Tibial nerve (tissue), 4 donors: ENCODE data around the gene RNF213. TPM values are rescaled to one million over a fixed set of nuclear protein-coding genes. Genes with fewer than 3 reads are reported as not detected.
"Not testable (repeated sequence)": the region's sequence is repeated elsewhere in the genome, so short reads cannot be mapped to it uniquely, and the experiment has no call there.

ENCODE experiments used
- DNase-seq, 2 donors: peaks; one replicate each; pipeline ENCODE4 v3.0.0-alpha.2; 2019; ENCODE audit warnings: low spot score in 2 of 2
- H3K27ac ChIP-seq, 4 donors: fragments of 200-600 bp; sonication (generic) in 3 of 4; one replicate each; pipeline ENCODE4 v1.5.1; 2017 to 2019; ENCODE audit warnings: mild to moderate bottlenecking in 1 of 4
- H3K27me3 ChIP-seq, 2 donors: fragments of 200-600 bp; sonication (generic) in 1 of 2; one replicate each; pipeline versions ENCODE4 v1.5.1 to v1.6.0; 2017 to 2019
- H3K36me3 ChIP-seq, 3 donors: fragments of 200-600 bp; sonication (generic); one replicate each; pipeline ENCODE4 v1.5.1; 2018 to 2019
- H3K4me1 ChIP-seq, 4 donors: fragments of 200-600 bp; sonication (generic) in 3 of 4; one replicate each; pipeline ENCODE4 v1.5.1; 2017 to 2019
- H3K4me3 ChIP-seq, 4 donors: fragments of 200-600 bp; sonication (generic) in 3 of 4; one replicate each; pipeline ENCODE4 v1.5.1; 2017 to 2019; ENCODE audit warnings: mild to moderate bottlenecking in 1 of 4, moderate library complexity in 1 of 4
- H3K9me3 ChIP-seq, 4 donors: fragments of 200-600 bp; sonication (generic) in 3 of 4; one replicate each; pipeline ENCODE4 v1.5.1; 2017 to 2019
- EP300 ChIP-seq, 2 donors: sonication (generic); formaldehyde crosslinking; IDR thresholded peaks; one replicate each; pipeline ENCODE4 v1.6.1; 2017; ENCODE audit warnings: antibody characterized with exemption in 2 of 2, mild to moderate bottlenecking in 1 of 2
- POLR2A ChIP-seq, 2 donors: fragments of 450-650 bp; IDR thresholded peaks; one replicate each; pipeline ENCODE4 v1.6.1; 2017; ENCODE audit warnings: antibody characterized with exemption in 2 of 2, mild to moderate bottlenecking in 2 of 2, moderate library complexity in 2 of 2
- WGBS, 2 donors: methylation state at CpG; one replicate each; pipeline ENCODE4 v1.1.5; 2018; 5-methylcytosine and 5-hydroxymethylcytosine counted together
- total RNA-seq, 4 donors: library from RNA; depleted of rRNA; stranded (reverse); fragments of >200 nt; gene quantifications; one replicate each; pipeline ENCODE4 v1.1.0, GENCODE V29; 2016
- TF ChIP-seq, protein P1 (sequence below), 5 experiments: fragments of 200-600 bp in 3 of 5; fragments of 450-650 bp in 2 of 5; sonication (generic) in 3 of 5; IDR thresholded peaks; one replicate each; pipeline ENCODE4 v1.5.1; 2016 to 2019; ENCODE audit warnings: antibody characterized with exemption in 5 of 5, mild to moderate bottlenecking in 3 of 5, moderate library complexity in 2 of 5

The RNF213 gene
- total RNA-seq, 4 donors from 2014 or later, result 107 to 148 (median 119) TPM

DNA sequence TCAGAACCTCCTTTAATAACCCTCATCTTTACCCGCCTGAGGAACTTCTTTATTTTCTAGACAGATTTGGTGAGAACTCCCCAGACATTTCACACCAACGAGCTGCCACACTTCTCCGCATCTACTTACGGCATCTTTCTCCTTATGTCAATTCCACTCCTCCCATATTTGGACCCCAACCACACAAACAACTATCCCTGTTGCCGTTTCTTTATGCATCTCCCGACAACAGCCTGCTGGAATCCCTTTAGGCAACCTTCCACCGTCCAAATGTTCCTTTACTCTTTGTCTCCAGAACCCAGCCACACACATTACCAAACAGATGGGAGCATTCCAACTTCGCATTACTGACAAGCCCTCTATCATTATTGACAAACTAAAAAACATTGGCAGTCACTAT lies 145.5 kb downstream of the RNF213 start:
- no peaks in the 10 kb centered on the region for H3K36me3 ChIP-seq

DNA sequence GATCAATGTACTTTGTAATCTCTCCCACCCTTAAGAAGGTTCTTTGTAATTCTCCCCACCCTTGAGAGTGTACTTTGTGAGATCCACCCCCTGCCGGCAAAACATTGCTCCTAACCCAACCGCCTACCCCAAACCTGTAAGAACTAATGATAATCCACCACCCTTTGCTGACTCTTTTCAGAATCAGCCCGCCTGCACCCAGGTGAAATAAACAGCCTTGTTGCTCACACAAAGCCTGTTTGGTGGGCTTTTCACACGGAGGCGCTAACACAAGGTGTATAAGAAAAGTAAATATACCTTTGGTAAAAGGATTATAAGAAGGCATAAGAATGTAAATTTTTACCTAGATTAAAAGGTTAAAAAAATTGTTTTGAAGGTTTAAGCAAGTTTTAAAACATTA lies 147.3 kb downstream of the RNF213 start:
- H3K9me3 ChIP-seq, H3K4me1 ChIP-seq, H3K4me3 ChIP-seq, H3K27me3 ChIP-seq, H3K27ac ChIP-seq, DNase-seq, H3K36me3 ChIP-seq: not testable (repeated sequence)
- WGBS, 2 donors, result 64 to 68% methylated on average over 5 of the region's 5 CpGs

More for the DNA sequence above, 145.5 kb downstream of the RNF213 start:
- Histone ChIP-seq H3K4me1 (peaks cover 0 to 4% (median 0%) of the 10 kb centered on the region in 4 donors), H3K4me3 (no peak overlapping the region), H3K27me3 (no peaks in the 10 kb centered on the region), H3K27ac (no peak overlapping the region), H3K9me3 (no peaks in the 10 kb centered on the region)
- WGBS, 2 donors, result 84 to 87% methylated on average over 8 of the region's 8 CpGs
- DNase-seq, result no peak
- TF ChIP-seq, protein P1, sequence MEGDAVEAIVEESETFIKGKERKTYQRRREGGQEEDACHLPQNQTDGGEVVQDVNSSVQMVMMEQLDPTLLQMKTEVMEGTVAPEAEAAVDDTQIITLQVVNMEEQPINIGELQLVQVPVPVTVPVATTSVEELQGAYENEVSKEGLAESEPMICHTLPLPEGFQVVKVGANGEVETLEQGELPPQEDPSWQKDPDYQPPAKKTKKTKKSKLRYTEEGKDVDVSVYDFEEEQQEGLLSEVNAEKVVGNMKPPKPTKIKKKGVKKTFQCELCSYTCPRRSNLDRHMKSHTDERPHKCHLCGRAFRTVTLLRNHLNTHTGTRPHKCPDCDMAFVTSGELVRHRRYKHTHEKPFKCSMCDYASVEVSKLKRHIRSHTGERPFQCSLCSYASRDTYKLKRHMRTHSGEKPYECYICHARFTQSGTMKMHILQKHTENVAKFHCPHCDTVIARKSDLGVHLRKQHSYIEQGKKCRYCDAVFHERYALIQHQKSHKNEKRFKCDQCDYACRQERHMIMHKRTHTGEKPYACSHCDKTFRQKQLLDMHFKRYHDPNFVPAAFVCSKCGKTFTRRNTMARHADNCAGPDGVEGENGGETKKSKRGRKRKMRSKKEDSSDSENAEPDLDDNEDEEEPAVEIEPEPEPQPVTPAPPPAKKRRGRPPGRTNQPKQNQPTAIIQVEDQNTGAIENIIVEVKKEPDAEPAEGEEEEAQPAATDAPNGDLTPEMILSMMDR (IDR thresholded peaks at IDR 0.05), result no peak
- TF ChIP-seq EP300 (IDR thresholded peaks at IDR 0.05), result no peak
- TF ChIP-seq POLR2A (IDR thresholded peaks at IDR 0.05), result no peak

- H3K4me3 ChIP-seq, result no peak overlapping the region
- H3K27me3 ChIP-seq, result no peaks in the 10 kb centered on the region
- H3K36me3 ChIP-seq, result no peaks in the 10 kb centered on the region
- H3K4me1 ChIP-seq, result peaks cover 0 to 8% (median under 1%) of the 10 kb centered on the region in 4 donors
- TF ChIP-seq EP300 (IDR thresholded peaks at IDR 0.05) (no peak), POLR2A (IDR thresholded peaks at IDR 0.05) (no peak)
- TF ChIP-seq, protein P1 (IDR thresholded peaks at IDR 0.05), result no peak
- DNase-seq, result no peak
- 16 to 17% methylated on average over 6 of the region's 6 CpGs for WGBS, 2 donors
- H3K27ac ChIP-seq, result no peak overlapping the region
- no peaks in the 10 kb centered on the region for H3K9me3 ChIP-seq
Observed at GRCh38 chr17:80408872-80409271, 148.2 kb downstream of the RNF213 start.

GRCh38 chr17:80409626-80410025 lies 149.0 kb downstream of the RNF213 start:
- H3K9me3 ChIP-seq, result no peaks in the 10 kb centered on the region
- H3K36me3 ChIP-seq, result no peaks in the 10 kb centered on the region
- no peak for DNase-seq
- TF ChIP-seq EP300 (IDR thresholded peaks at IDR 0.05), result no peak
- TF ChIP-seq, protein P1 (IDR thresholded peaks at IDR 0.05), result no peak
- no peak for TF ChIP-seq POLR2A (IDR thresholded peaks at IDR 0.05)
- H3K27me3 ChIP-seq, result no peaks in the 10 kb centered on the region
- 91 to 93% methylated on average over 13 of the region's 13 CpGs for WGBS, 2 donors
- H3K27ac ChIP-seq, result no peak overlapping the region
- H3K4me1 ChIP-seq, result peaks cover 0 to 16% (median 4%) of the 10 kb centered on the region in 4 donors
- no peak overlapping the region for H3K4me3 ChIP-seq

DNA sequence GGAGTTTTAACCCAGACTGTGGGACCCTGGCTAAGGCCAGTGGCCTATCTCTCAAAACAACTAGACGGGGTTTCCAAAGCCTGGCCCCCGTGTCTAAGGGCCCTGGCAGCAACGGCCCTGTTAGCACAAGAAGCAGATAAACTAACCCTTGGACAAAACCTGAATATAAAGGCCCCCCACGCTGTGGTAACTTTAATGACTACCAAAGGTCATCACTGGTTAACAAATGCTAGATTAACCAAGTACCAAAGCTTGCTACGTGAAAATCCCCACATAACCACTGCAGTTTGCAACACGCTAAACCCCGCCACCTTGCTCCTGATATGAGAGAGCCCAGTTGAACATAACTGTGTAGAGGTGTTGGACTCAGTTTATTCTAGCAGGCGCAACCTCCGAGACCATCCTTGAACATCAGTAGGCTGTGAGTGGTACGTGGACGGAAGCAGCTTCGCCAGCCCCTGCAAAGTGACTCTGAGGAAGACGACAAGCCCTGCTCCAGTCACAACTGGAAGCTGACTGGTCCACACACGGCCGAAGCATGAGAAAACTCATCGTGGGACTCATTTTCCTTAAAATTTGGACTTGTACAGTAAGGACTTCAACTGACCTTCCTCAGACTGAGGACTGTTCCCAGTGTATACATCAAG lies 149.9 kb downstream of the RNF213 start:
- H3K27me3 ChIP-seq, H3K9me3 ChIP-seq, H3K27ac ChIP-seq, H3K36me3 ChIP-seq, H3K4me3 ChIP-seq, DNase-seq: not testable (repeated sequence)
- H3K4me1 ChIP-seq, result peaks cover 0 to 16% (median 4%) of the 10 kb centered on the region in 4 donors
- WGBS, 2 donors, result 86 to 88% methylated on average over 16 of the region's 16 CpGs

GRCh38 chr17:80413771-80414507 lies 153.3 kb downstream of the RNF213 start:
- peaks cover 0 to 38% (median 14%) of the 10 kb centered on the region in 4 donors for H3K4me1 ChIP-seq
- DNase-seq, result no peak
- H3K36me3 ChIP-seq, result peaks cover 0 to 19% (median 0%) of the 10 kb centered on the region in 3 donors
- H3K9me3 ChIP-seq, result no peaks in the 10 kb centered on the region
- no peaks in the 10 kb centered on the region for H3K27me3 ChIP-seq
- H3K4me3 ChIP-seq, result peak overlapping the region; percentile 68 to 90 (median 84)
- H3K27ac ChIP-seq, result no peak overlapping the region
- 48 to 53% methylated on average over 26 of the region's 26 CpGs for WGBS, 2 donors
- TF ChIP-seq POLR2A (IDR thresholded peaks at IDR 0.05) (no peak), EP300 (IDR thresholded peaks at IDR 0.05) (no peak)
- TF ChIP-seq, protein P1 (IDR thresholded peaks at IDR 0.05), result no peak
